Gastrocnemius medialis (tissue), 4 donors: ENCODE data around the gene NIPSNAP3A. TPM values are rescaled to one million over a fixed set of nuclear protein-coding genes. Genes with fewer than 3 reads are reported as not detected.

ENCODE experiments used
- ATAC-seq, 2 donors: fragments of 150-250 bp; one replicate each; pipeline ENCODE4 v1.9.1; 2016
- DNase-seq, 2 donors: peaks; one replicate each; pipeline ENCODE4 v3.0.0-alpha.2; 2019
- H3K27ac ChIP-seq, 4 donors: fragments of 200-600 bp; sonication (generic); 1 replicate in 1 of 4; 2 replicates in 3 of 4; pipeline ENCODE4 v1.5.1; 2016 to 2018; ENCODE audit warnings: mild to moderate bottlenecking in 2 of 4, moderate library complexity in 1 of 4
- H3K27me3 ChIP-seq, 3 donors: fragments of 200-600 bp; sonication (generic) in 2 of 3; 1 replicate in 1 of 3; 2 replicates in 2 of 3; pipeline versions ENCODE4 v1.5.1 to v1.6.0; 2016 to 2019; ENCODE audit warnings: mild to moderate bottlenecking in 1 of 3, moderate library complexity in 1 of 3
- H3K36me3 ChIP-seq, 2 donors: fragments of 200-600 bp; sonication (generic) in 1 of 2; one replicate each; pipeline ENCODE4 v1.5.1; 2017 to 2018
- H3K4me1 ChIP-seq, 2 donors: fragments of 200-600 bp; sonication (generic) in 1 of 2; one replicate each; pipeline ENCODE4 v1.5.1; 2016 to 2017; ENCODE audit warnings: mild to moderate bottlenecking in 2 of 2
- H3K4me3 ChIP-seq, 4 donors: fragments of 200-600 bp; sonication (generic) in 3 of 4; 1 replicate in 1 of 4; 2 replicates in 3 of 4; pipeline ENCODE4 v1.5.1; 2016 to 2019; ENCODE audit warnings: mild to moderate bottlenecking in 2 of 4
- H3K9me3 ChIP-seq, 3 donors: fragments of 200-600 bp; sonication (generic) in 2 of 3; 1 replicate in 1 of 3; 2 replicates in 2 of 3; pipeline ENCODE4 v1.5.1; 2016 to 2019
- CTCF ChIP-seq, 5 experiments: fragments of 450-650 bp in 3 of 5; fragments of 200-600 bp in 2 of 5; sonication (generic) in 2 of 5; IDR thresholded peaks in 4 of 5; conservative IDR thresholded peaks in 1 of 5; 1 replicate in 4 of 5; 2 replicates in 1 of 5; pipeline ENCODE4 v1.5.1; 2016 to 2019; ENCODE audit warnings: antibody characterized with exemption in 5 of 5, mild to moderate bottlenecking in 3 of 5, moderate library complexity in 3 of 5
- POLR2A ChIP-seq, 2 donors: fragments of 450-650 bp; IDR thresholded peaks; one replicate each; pipeline ENCODE4 v1.6.1; 2017; ENCODE audit warnings: antibody characterized with exemption in 2 of 2, mild to moderate bottlenecking in 2 of 2, moderate library complexity in 2 of 2
- in situ Hi-C, 4 donors: fragments of 200-750 bp; cut with MboI; loops; one replicate each; pipeline versions ENCODE4 v1.15.0 to v1.8.0; 2017; ENCODE audit warnings: low sequenced_read_pairs in 4 of 4
- intact Hi-C: fragments of 100-400 bp; cut with DNase I; formaldehyde crosslinking; loops from one replicate; pipeline ENCODE4 v1.15.1; 2023; ENCODE audit warnings: low total_unique reads
- total RNA-seq, 4 donors: library from RNA; depleted of rRNA; stranded (reverse); fragments of >200 nt; gene quantifications; one replicate each; pipeline versions ENCODE4 v1.1.0 to v1.2.3, GENCODE V29; 2016

Gene NIPSNAP3A
- total RNA-seq, 4 donors from 2014 or later, result 5.9 to 17.2 (median 6.9) TPM

DNA sequence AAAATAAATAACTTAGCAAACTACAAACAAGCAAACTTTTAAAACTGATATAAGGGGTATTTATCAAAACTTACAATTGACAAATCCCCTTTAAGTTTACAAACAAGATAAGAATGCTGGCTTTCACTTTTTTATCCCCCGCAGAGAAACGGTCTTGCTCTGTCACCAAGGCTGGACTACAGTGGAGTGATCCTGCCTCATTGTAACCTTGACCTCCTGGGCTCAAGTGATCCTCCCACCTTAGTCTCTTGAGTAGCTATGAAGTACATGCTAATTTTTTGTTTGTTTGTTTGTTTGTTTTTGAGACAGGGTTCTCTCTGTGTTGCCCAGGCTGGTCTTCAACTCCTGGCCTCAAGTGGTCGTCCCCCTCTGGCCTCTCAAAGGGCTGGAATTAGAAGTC lies 9.0 kb upstream of the NIPSNAP3A start:
- Histone ChIP-seq H3K36me3 (no peaks in the 10 kb centered on the region), H3K9me3 (no peaks in the 10 kb centered on the region), H3K4me1 (no peaks in the 10 kb centered on the region), H3K27ac (no peak overlapping the region), H3K4me3 (no peak overlapping the region), H3K27me3 (no peaks in the 10 kb centered on the region)
- in situ Hi-C loops, result no loop called here
- no peak for TF ChIP-seq CTCF (IDR thresholded peaks at IDR 0.05 in 4 of 5, conservative IDR thresholded peaks at IDR 0.05 in 1 of 5)
- TF ChIP-seq POLR2A (IDR thresholded peaks at IDR 0.05), result no peak
- DNase-seq (no peak), ATAC-seq (no peak)
- intact Hi-C loops, result no loop called here

GRCh38 chr9:104740621-104741020 lies 6.9 kb upstream of the NIPSNAP3A start:
- no peak for ATAC-seq
- no peaks in the 10 kb centered on the region for H3K9me3 ChIP-seq
- TF ChIP-seq CTCF (IDR thresholded peaks at IDR 0.05 in 4 of 5, conservative IDR thresholded peaks at IDR 0.05 in 1 of 5) (no peak), POLR2A (IDR thresholded peaks at IDR 0.05) (no peak)
- H3K27me3 ChIP-seq, result no peaks in the 10 kb centered on the region
- no peaks in the 10 kb centered on the region for H3K4me1 ChIP-seq
- intact Hi-C loops (no loop called here), in situ Hi-C loops (no loop called here)
- no peak overlapping the region for H3K27ac ChIP-seq
- DNase-seq, result no peak
- no peak overlapping the region for H3K4me3 ChIP-seq
- H3K36me3 ChIP-seq, result no peaks in the 10 kb centered on the region

- Histone ChIP-seq H3K4me1 (peaks cover under 1 to 4% of the 10 kb centered on the region in 2 donors), H3K27ac (no peak overlapping the region), H3K27me3 (no peaks in the 10 kb centered on the region), H3K9me3 (no peaks in the 10 kb centered on the region), H3K36me3 (no peaks in the 10 kb centered on the region), H3K4me3 (no peak overlapping the region)
- intact Hi-C loops, result no loop called here
- DNase-seq (no peak), ATAC-seq (no peak)
- in situ Hi-C loops, result no loop called here
- TF ChIP-seq POLR2A (IDR thresholded peaks at IDR 0.05), result no peak
- peak; percentile 49 to 74 (median 70) for TF ChIP-seq CTCF (IDR thresholded peaks at IDR 0.05 in 4 of 5, conservative IDR thresholded peaks at IDR 0.05 in 1 of 5)
Observed at GRCh38 chr9:104743376-104743985, 4.0 kb upstream of the NIPSNAP3A start.

DNA sequence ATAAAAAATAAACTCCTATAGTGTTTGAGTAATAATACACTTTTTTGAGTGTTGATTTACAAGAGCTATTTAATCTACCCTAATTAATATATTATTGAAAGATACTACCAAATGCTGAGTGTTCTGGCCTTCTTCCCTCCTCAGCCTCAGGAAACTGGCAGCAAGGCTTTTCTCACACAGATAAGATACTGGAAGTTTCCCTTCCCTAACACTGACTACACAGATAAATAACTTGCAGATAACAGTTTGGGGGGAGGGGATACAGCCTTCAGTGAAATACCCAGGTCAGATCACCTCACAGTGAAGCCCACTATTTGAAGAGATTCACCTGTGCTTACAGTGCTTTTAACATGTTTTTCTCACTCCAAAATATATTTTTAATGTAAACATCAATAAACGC lies 1.6 kb upstream of the NIPSNAP3A start:
- in situ Hi-C loops (no loop called here), intact Hi-C loops (loop anchor here (5.0 kb wide), 2 partner anchors 496 to 654 kb away; partner anchors contain the start of genes SLC44A1 and SMC2)
- Histone ChIP-seq H3K9me3 (no peaks in the 10 kb centered on the region), H3K36me3 (no peaks in the 10 kb centered on the region), H3K4me1 (peaks cover 8 to 10% of the 10 kb centered on the region in 2 donors), H3K4me3 (no peak overlapping the region), H3K27ac (no peak overlapping the region), H3K27me3 (no peaks in the 10 kb centered on the region)
- TF ChIP-seq CTCF (IDR thresholded peaks at IDR 0.05 in 4 of 5, conservative IDR thresholded peaks at IDR 0.05 in 1 of 5) (no peak), POLR2A (IDR thresholded peaks at IDR 0.05) (no peak)
- no peak for ATAC-seq
- DNase-seq, result no peak

- intact Hi-C loops (loop anchor here (5.0 kb wide), 2 partner anchors 496 to 654 kb away; partner anchors contain the start of genes SLC44A1 and SMC2), in situ Hi-C loops (no loop called here)
- DNase-seq (no peak), ATAC-seq (no peak)
- Histone ChIP-seq H3K27me3 (no peaks in the 10 kb centered on the region), H3K4me3 (no peak overlapping the region), H3K9me3 (no peaks in the 10 kb centered on the region), H3K27ac (no peak overlapping the region), H3K36me3 (peaks cover 0 to under 1% of the 10 kb centered on the region in 2 donors), H3K4me1 (peaks cover 8 to 10% of the 10 kb centered on the region in 2 donors)
- TF ChIP-seq CTCF (IDR thresholded peaks at IDR 0.05 in 4 of 5, conservative IDR thresholded peaks at IDR 0.05 in 1 of 5) (no peak), POLR2A (IDR thresholded peaks at IDR 0.05) (no peak)
Observed at GRCh38 chr9:104746285-104746684, 1.2 kb upstream of the NIPSNAP3A start.
